IMR-90 (cell line): ENCODE results near the gene ACSS2. TPM values are rescaled to one million over a fixed set of nuclear protein-coding genes. Genes with fewer than 3 reads are reported as not detected.

Experiments used
- ATAC-seq: fragments of 200-7000 bp; cut with Tn5 transposase; 2 replicates; pipeline ENCODE4 v1.9.1; 2020; ENCODE audit warnings: low read depth, mild to moderate bottlenecking, moderate library complexity
- BruUV-seq: library from RNA; stranded (reverse); fragments of 400-500 nt; replicated peaks from 2 replicates; lab custom pipeline; 2021; lab: Mats Ljungman, UMichigan
- CTCF ChIA-PET: fragments of 300-600 bp; formaldehyde crosslinking; extraction: SDS; loops from one replicate; lab custom pipeline; 2021; ENCODE audit warnings: antibody characterized with exemption; lab: Yijun Ruan, JAX
- POLR2A ChIA-PET: fragments of 300-600 bp; sonication (Branson Sonifier 250); formaldehyde crosslinking; loops from one replicate; lab custom pipeline; 2022; ENCODE audit warnings: antibody characterized with exemption; ENCODE audit not compliant: unreplicated experiment; lab: Charles Lee
- DNase-seq: peaks from one replicate; pipeline ENCODE4 v3.0.0; 2013
- H2AFZ ChIP-seq: replicated peaks from 2 replicates; pipeline ENCODE3; 2013; ENCODE audit warnings: low read length, mild to moderate bottlenecking; ENCODE audit not compliant: poor library complexity
- H2AK5ac ChIP-seq: 2 replicates; pipeline ENCODE4 v1.6.1; 2013; ENCODE audit warnings: low read depth, low read length, inconsistent platforms
- H2AK9ac ChIP-seq: replicated peaks from 2 replicates; pipeline ENCODE3; 2013; ENCODE audit warnings: mild to moderate bottlenecking, low read depth, low read length, moderate library complexity; ENCODE audit not compliant: poor library complexity
- H2BK120ac ChIP-seq: 2 replicates; pipeline ENCODE4 v1.6.1; 2013; ENCODE audit warnings: low read depth, low read length, inconsistent platforms
- H2BK15ac ChIP-seq: 3 replicates; pipeline ENCODE4 v1.6.1; 2013; ENCODE audit warnings: low read depth, low read length, inconsistent platforms
- H2BK20ac ChIP-seq: 2 replicates; pipeline ENCODE4 v1.6.1; 2013; ENCODE audit warnings: low read depth, mild to moderate bottlenecking, inconsistent platforms, low read length, moderate library complexity
- H2BK5ac ChIP-seq: 2 replicates; pipeline ENCODE4 v1.6.1; 2013; ENCODE audit warnings: mild to moderate bottlenecking, low read depth, low read length, inconsistent platforms; ENCODE audit not compliant: poor library complexity, severe bottlenecking
- H3K14ac ChIP-seq: replicated peaks from 2 replicates; pipeline ENCODE4 v1.6.1; 2013; ENCODE audit warnings: low read depth, low read length, inconsistent platforms
- H3K18ac ChIP-seq: 2 replicates; pipeline ENCODE4 v1.6.1; 2013; ENCODE audit warnings: low read depth, low read length, control low read depth
- H3K23ac ChIP-seq: 2 replicates; pipeline ENCODE4 v1.6.1; 2013; ENCODE audit warnings: low read depth, low read length, inconsistent platforms
- H3K27ac ChIP-seq: 2 replicates; pipeline ENCODE4 v1.5.1; 2013; ENCODE audit warnings: mild to moderate bottlenecking, control low read depth, low read length; ENCODE audit not compliant: insufficient read depth
- H3K27me3 ChIP-seq: 2 replicates; pipeline ENCODE4 v1.6.1; 2013; ENCODE audit warnings: low read length; ENCODE audit not compliant: control insufficient read depth, insufficient read depth
- H3K36me3 ChIP-seq: 2 replicates; pipeline ENCODE4 v1.6.1; 2013; ENCODE audit warnings: low read length, mixed read lengths; ENCODE audit not compliant: control insufficient read depth, insufficient read depth
- H3K4ac ChIP-seq: 2 replicates; pipeline ENCODE4 v1.6.1; 2013; ENCODE audit warnings: low read depth, low read length, inconsistent platforms
- H3K4me1 ChIP-seq: 2 replicates; pipeline ENCODE4 v1.6.1; 2013; ENCODE audit warnings: low read length, mixed read lengths; ENCODE audit not compliant: control insufficient read depth, insufficient read depth
- H3K4me2 ChIP-seq: 2 replicates; pipeline ENCODE4 v1.6.1; 2013; ENCODE audit warnings: low read depth, mild to moderate bottlenecking, control low read depth, low read length, moderate library complexity
- H3K4me3 ChIP-seq: 2 replicates; pipeline ENCODE4 v1.5.1; 2013; ENCODE audit warnings: low read depth, mild to moderate bottlenecking, control low read depth, low read length, moderate library complexity; ENCODE audit not compliant: insufficient read depth
- H3K56ac ChIP-seq: 2 replicates; pipeline ENCODE4 v1.6.1; 2013; ENCODE audit warnings: low read length, inconsistent platforms; ENCODE audit not compliant: insufficient read depth; ENCODE audit errors: extremely low read depth
- H3K79me1 ChIP-seq, 2 experiments: 2 replicates each; pipeline ENCODE4 v1.6.1; 2013; ENCODE audit warnings: low read length in 2 of 2, inconsistent platforms in 1 of 2, low read depth in 1 of 2
- H3K9ac ChIP-seq: 2 replicates; pipeline ENCODE4 v1.6.1; 2013; ENCODE audit warnings: low read depth, low read length, control low read depth
- H3K9me1 ChIP-seq: 2 replicates; pipeline ENCODE4 v1.6.1; 2013; ENCODE audit warnings: low read length, inconsistent platforms; ENCODE audit not compliant: insufficient read depth
- H3K9me3 ChIP-seq: 2 replicates; pipeline ENCODE4 v1.6.1; 2013; ENCODE audit warnings: low read length; ENCODE audit not compliant: control insufficient read depth, insufficient read depth
- H4K20me1 ChIP-seq: 2 replicates; pipeline ENCODE4 v1.6.1; 2013; ENCODE audit warnings: low read length, inconsistent platforms; ENCODE audit not compliant: insufficient read depth
- H4K5ac ChIP-seq: 2 replicates; pipeline ENCODE4 v1.6.1; 2013; ENCODE audit warnings: mild to moderate bottlenecking, low read depth, low read length, control low read depth
- H4K8ac ChIP-seq, 2 experiments: 2 replicates each; pipeline ENCODE4 v1.6.1; 2013; ENCODE audit warnings: low read depth in 2 of 2, low read length in 2 of 2, control low read depth in 1 of 2, inconsistent platforms in 1 of 2
- H4K91ac ChIP-seq: 2 replicates; pipeline ENCODE4 v1.6.1; 2013; ENCODE audit warnings: low read depth, low read length, inconsistent platforms; ENCODE audit not compliant: insufficient read depth
- BHLHE40 ChIP-seq: fragments of 150-350 bp; IDR thresholded peaks from 2 replicates; pipeline ENCODE4 v1.6.1; 2016; ENCODE audit warnings: mild to moderate bottlenecking, low read depth, low read length
- CEBPB ChIP-seq: IDR thresholded peaks from 2 replicates; pipeline ENCODE4 v1.6.1; 2012; ENCODE audit warnings: low read depth, low read length, improper control_type of control experiment
- CHD1 ChIP-seq: IDR thresholded peaks from 2 replicates; pipeline ENCODE4 v1.6.1; 2012; ENCODE audit warnings: low read depth, low read length, improper control_type of control experiment
- MAFK ChIP-seq: IDR thresholded peaks from 2 replicates; pipeline ENCODE4 v1.6.1; 2012; ENCODE audit warnings: low read depth, low read length, improper control_type of control experiment
- MAZ ChIP-seq: IDR thresholded peaks from 2 replicates; pipeline ENCODE4 v1.6.1; 2012; ENCODE audit warnings: low read depth, mild to moderate bottlenecking, low read length, improper control_type of control experiment, moderate library complexity, borderline replicate concordance
- MXI1 ChIP-seq: IDR thresholded peaks from 2 replicates; pipeline ENCODE4 v1.6.1; 2012; ENCODE audit warnings: low read depth, mild to moderate bottlenecking, low read length, moderate library complexity, borderline replicate concordance
- NFE2L2 ChIP-seq: fragments of 150-350 bp; IDR thresholded peaks from 2 replicates; pipeline ENCODE4 v1.6.1; 2016; ENCODE audit warnings: low read depth, mild to moderate bottlenecking, low read length
- POLR2A ChIP-seq: IDR thresholded peaks from 2 replicates; pipeline ENCODE4 v1.6.1; 2012; ENCODE audit warnings: mild to moderate bottlenecking, low read depth, low read length
- RAD21 ChIP-seq: IDR thresholded peaks from 2 replicates; pipeline ENCODE4 v1.6.1; 2012; ENCODE audit warnings: low read length, improper control_type of control experiment
- RCOR1 ChIP-seq: IDR thresholded peaks from 2 replicates; pipeline ENCODE4 v1.6.1; 2012; ENCODE audit warnings: mild to moderate bottlenecking, low read length, improper control_type of control experiment; ENCODE audit not compliant: insufficient replicate concordance
- SMC3 ChIP-seq: fragments of 150-350 bp; IDR thresholded peaks from 2 replicates; pipeline ENCODE4 v1.6.1; 2016; ENCODE audit warnings: low read depth, mild to moderate bottlenecking, antibody characterized with exemption, low read length, moderate library complexity
- WGBS, 2 experiments: methylation state at CpG; one replicate each; pipeline versions ENCODE4 v1.1.5 to v1.1.7; 2013; ENCODE audit warnings: missing lambda C conversion rate in 2 of 2; ENCODE audit not compliant: insufficient read length in 1 of 2; ENCODE audit errors: extremely low coverage in 2 of 2; 5-methylcytosine and 5-hydroxymethylcytosine counted together
- dilution Hi-C: fragments of 300-500 bp; cut with HindIII; formaldehyde crosslinking; loops from one replicate; pipeline ENCODE4 v1.14.3; 2018; ENCODE audit warnings: low sequenced_read_pairs; ENCODE audit not compliant: unreplicated experiment
- in situ Hi-C: fragments of 300-500 bp; cut with MboI; formaldehyde crosslinking; loops from 3 replicates; pipeline ENCODE4 v1.14.3; 2019; ENCODE audit warnings: low sequenced_read_pairs, inconsistent platforms, mixed read lengths
- intact Hi-C: fragments of 100-400 bp; cut with micrococcal nuclease; formaldehyde crosslinking; loops from 2 replicates; pipeline ENCODE4 v1.10.0; 2022
- polyA plus RNA-seq, 3 experiments: library from polyadenylated mRNA; depleted of rRNA; stranded (reverse); fragments of >200 nt; gene quantifications; 2 replicates each; pipeline ENCODE4 v1.2.3, GENCODE V29; 2012; ENCODE audit warnings: low replicate concordance in 1 of 3
- total RNA-seq: library from RNA; depleted of rRNA; stranded (reverse); fragments of >200 nt; gene quantifications from 2 replicates; pipeline ENCODE4 v1.2.3, GENCODE V29; 2012
- TF ChIP-seq, protein P1 (sequence below): fragments of 150-350 bp; IDR thresholded peaks from 2 replicates; pipeline ENCODE4 v1.6.1; 2016; ENCODE audit warnings: low read depth, mild to moderate bottlenecking, low read length, moderate library complexity, borderline replicate concordance
- TF ChIP-seq, protein P2 (sequence below): conservative IDR thresholded peaks from 2 replicates; pipeline ENCODE4 v1.5.1; 2012; ENCODE audit warnings: mild to moderate bottlenecking, low read depth, low read length, improper control_type of control experiment

Gene ACSS2
- total and polyA plus RNA-seq, 2 of the 4 experiments (the other 2 are of a cell fraction): 26.9 to 46.4 TPM

DNA sequence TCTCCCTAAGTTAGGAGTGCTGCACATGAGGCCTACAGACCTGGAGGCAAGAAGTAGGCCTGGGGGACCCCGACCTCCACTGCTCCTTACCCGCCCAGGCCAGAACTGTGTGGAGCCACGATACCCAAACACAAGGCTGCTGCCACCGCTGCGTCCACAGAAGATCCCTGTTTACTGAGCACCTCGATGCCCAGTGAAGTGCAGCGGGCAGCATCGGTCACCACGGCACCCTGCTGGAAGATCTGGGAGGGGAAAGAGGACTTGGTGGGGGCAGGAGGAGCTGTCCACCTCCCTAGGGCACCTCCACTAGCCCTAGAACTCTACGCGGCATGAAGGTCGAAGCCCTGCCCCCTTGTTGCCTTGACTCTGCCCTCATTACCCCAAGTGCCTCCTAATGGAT, 13.7 kb upstream of the ACSS2 start:
- DNase-seq: no peak
- ChIA-PET CTCF (interaction anchor here (0.6 kb wide), 1 partner anchor 234 kb away, joined by 3 read pairs; no protein-coding TSS in a partner anchor), POLR2A (no interaction called here)
- Histone ChIP-seq H2BK5ac (no peak overlapping the region), H3K23ac (no peak overlapping the region), H4K8ac (no peak overlapping the region), H3K9me1 (no peaks in the 10 kb centered on the region), H2AK9ac (no peak overlapping the region), H3K4me3 (no peak overlapping the region), H4K5ac (no peak overlapping the region), H3K27ac (no peak overlapping the region), H4K91ac (no peak overlapping the region), H3K4ac (no peak overlapping the region), H3K4me1 (no peaks in the 10 kb centered on the region), H2BK15ac (no peak overlapping the region), H3K79me1 (peaks cover 4 to 13% of the 10 kb centered on the region in 2 experiments; a peak in 2 of 4 replicates), H3K18ac (no peak overlapping the region), H2AFZ (no peak overlapping the region), H3K36me3 (peaks cover 24% of the 10 kb centered on the region), H2BK20ac (no peak overlapping the region), H3K14ac (no peak overlapping the region), H3K9ac (no peak overlapping the region), H2BK120ac (no peak overlapping the region), H4K20me1 (no peaks in the 10 kb centered on the region; the same call in 1 of the 2 replicates), H2AK5ac (no peak overlapping the region), H3K27me3 (no peaks in the 10 kb centered on the region), H3K4me2 (no peak overlapping the region), H3K56ac (no peak overlapping the region), H3K9me3 (no peaks in the 10 kb centered on the region)
- no peak for ATAC-seq
- dilution Hi-C loops (no loop called here), intact Hi-C loops (no loop called here), in situ Hi-C loops (loop anchor here (25.0 kb wide), 1 partner anchor 400 kb away; no protein-coding TSS in a partner anchor)
- no TSS peak for BruUV-seq
- no peak for TF ChIP-seq RAD21
- TF ChIP-seq MAFK: no peak
- no peak for TF ChIP-seq NFE2L2
- TF ChIP-seq CEBPB: no peak
- TF ChIP-seq MAZ: no peak
- no peak for TF ChIP-seq MXI1
- TF ChIP-seq, protein P1, sequence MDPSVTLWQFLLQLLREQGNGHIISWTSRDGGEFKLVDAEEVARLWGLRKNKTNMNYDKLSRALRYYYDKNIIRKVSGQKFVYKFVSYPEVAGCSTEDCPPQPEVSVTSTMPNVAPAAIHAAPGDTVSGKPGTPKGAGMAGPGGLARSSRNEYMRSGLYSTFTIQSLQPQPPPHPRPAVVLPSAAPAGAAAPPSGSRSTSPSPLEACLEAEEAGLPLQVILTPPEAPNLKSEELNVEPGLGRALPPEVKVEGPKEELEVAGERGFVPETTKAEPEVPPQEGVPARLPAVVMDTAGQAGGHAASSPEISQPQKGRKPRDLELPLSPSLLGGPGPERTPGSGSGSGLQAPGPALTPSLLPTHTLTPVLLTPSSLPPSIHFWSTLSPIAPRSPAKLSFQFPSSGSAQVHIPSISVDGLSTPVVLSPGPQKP: no peak
- TF ChIP-seq POLR2A: no peak
- TF ChIP-seq, protein P2, sequence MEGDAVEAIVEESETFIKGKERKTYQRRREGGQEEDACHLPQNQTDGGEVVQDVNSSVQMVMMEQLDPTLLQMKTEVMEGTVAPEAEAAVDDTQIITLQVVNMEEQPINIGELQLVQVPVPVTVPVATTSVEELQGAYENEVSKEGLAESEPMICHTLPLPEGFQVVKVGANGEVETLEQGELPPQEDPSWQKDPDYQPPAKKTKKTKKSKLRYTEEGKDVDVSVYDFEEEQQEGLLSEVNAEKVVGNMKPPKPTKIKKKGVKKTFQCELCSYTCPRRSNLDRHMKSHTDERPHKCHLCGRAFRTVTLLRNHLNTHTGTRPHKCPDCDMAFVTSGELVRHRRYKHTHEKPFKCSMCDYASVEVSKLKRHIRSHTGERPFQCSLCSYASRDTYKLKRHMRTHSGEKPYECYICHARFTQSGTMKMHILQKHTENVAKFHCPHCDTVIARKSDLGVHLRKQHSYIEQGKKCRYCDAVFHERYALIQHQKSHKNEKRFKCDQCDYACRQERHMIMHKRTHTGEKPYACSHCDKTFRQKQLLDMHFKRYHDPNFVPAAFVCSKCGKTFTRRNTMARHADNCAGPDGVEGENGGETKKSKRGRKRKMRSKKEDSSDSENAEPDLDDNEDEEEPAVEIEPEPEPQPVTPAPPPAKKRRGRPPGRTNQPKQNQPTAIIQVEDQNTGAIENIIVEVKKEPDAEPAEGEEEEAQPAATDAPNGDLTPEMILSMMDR: no peak
- TF ChIP-seq RCOR1: no peak
- TF ChIP-seq BHLHE40: no peak
- TF ChIP-seq SMC3: no peak
- TF ChIP-seq CHD1: no peak
- WGBS, 2 experiments: 93% methylated on average over 5 of the region's 12 CpGs; no CpG with 5 or more reads in 1 of the 2 experiments
